GM12891 (cell line): Measurements from ENCODE around the gene KCNMA1.

Experiments used
- POLR2A ChIP-seq: IDR thresholded peaks from 2 replicates; pipeline ENCODE4 v1.6.1; 2011; ENCODE audit warnings: low read depth, low read length, control low read depth
- POLR2AphosphoS5 ChIP-seq: IDR thresholded peaks from 2 replicates; pipeline ENCODE4 v1.6.1; 2011; ENCODE audit warnings: low read depth, low read length, control low read depth
- TAF1 ChIP-seq: IDR thresholded peaks from 2 replicates; pipeline ENCODE4 v1.6.1; 2011; ENCODE audit warnings: low read depth, low read length, control low read depth

- TF ChIP-seq POLR2A (no peak), POLR2AphosphoS5 (no peak), TAF1 (no peak)
Observed at GRCh38 chr10:77442699-77443189, 194.9 kb downstream of the KCNMA1 start.
